CD4-positive, alpha-beta memory T cell (primary cell): ENCODE results near the gene FGD4. TPM values are rescaled to one million over a fixed set of nuclear protein-coding genes. Genes with fewer than 3 reads are reported as not detected.
A peak's percentile ranks its signal among the peaks of the same experiment; 100 is the strongest.

Experiments
- CTCF ChIA-PET: fragments of 350-600 bp; sonication (Branson Sonifier 250); formaldehyde crosslinking; loops from one replicate; lab custom pipeline; 2021; ENCODE audit warnings: inconsistent platforms; ENCODE audit not compliant: partially characterized antibody; lab: Charles Lee
- POLR2A ChIA-PET: fragments of 350-600 bp; sonication (Branson Sonifier 250); formaldehyde crosslinking; loops from one replicate; lab custom pipeline; 2021; ENCODE audit not compliant: partially characterized antibody; lab: Charles Lee
- DNase-seq, 5 donors: peaks; one replicate each; pipeline versions ENCODE4 v3.0.0 to v3.0.0-alpha.2; 2020 to 2022; ENCODE audit warnings: mixed read lengths in 1 of 5
- H3K27ac ChIP-seq: one replicate; pipeline ENCODE4 v1.7.0; 2013; ENCODE audit warnings: low read depth, low read length
- H3K27me3 ChIP-seq: 2 replicates; pipeline ENCODE4 v1.7.0; 2013; ENCODE audit warnings: mild to moderate bottlenecking, low read length, moderate library complexity; ENCODE audit not compliant: insufficient read depth
- H3K36me3 ChIP-seq: 2 replicates; pipeline ENCODE4 v1.7.0; 2013; ENCODE audit warnings: mild to moderate bottlenecking, low read length, moderate library complexity; ENCODE audit not compliant: insufficient read depth
- H3K4me1 ChIP-seq: 2 replicates; pipeline ENCODE4 v1.7.0; 2013; ENCODE audit warnings: mild to moderate bottlenecking, low read length, moderate library complexity; ENCODE audit not compliant: insufficient read depth
- H3K4me3 ChIP-seq, 2 donors: one replicate each; pipeline ENCODE4 v1.7.0; 2013; ENCODE audit warnings: low read length in 2 of 2, mild to moderate bottlenecking in 1 of 2
- H3K9me3 ChIP-seq, 2 donors: one replicate each; pipeline ENCODE4 v1.7.0; 2013; ENCODE audit warnings: low read length in 2 of 2, control low read depth in 1 of 2; ENCODE audit not compliant: control insufficient read depth in 1 of 2
- H3K27ac Mint-ChIP-seq, 7 donors: one replicate each; pipeline ENCODE4 v1.8.0; 2020 to 2021; ENCODE audit warnings: mixed read lengths in 7 of 7, mild to moderate bottlenecking in 6 of 7, inconsistent platforms in 3 of 7, moderate library complexity in 3 of 7
- H3K27me3 Mint-ChIP-seq, 2 donors: one replicate each; pipeline ENCODE4 v1.8.0; 2020 to 2021; ENCODE audit warnings: mixed read lengths in 2 of 2
- H3K36me3 Mint-ChIP-seq, 2 donors: one replicate each; pipeline ENCODE4 v1.8.0; 2020 to 2021; ENCODE audit warnings: mixed read lengths in 2 of 2, inconsistent platforms in 1 of 2, mild to moderate bottlenecking in 1 of 2
- H3K4me1 Mint-ChIP-seq, 4 donors: one replicate each; pipeline ENCODE4 v1.8.0; 2020 to 2021; ENCODE audit warnings: mixed read lengths in 4 of 4, mild to moderate bottlenecking in 1 of 4
- H3K4me3 Mint-ChIP-seq, 8 donors: one replicate each; pipeline ENCODE4 v1.8.0; 2020 to 2021; ENCODE audit warnings: mixed read lengths in 8 of 8, mild to moderate bottlenecking in 7 of 8, moderate library complexity in 6 of 8, inconsistent platforms in 3 of 8
- H3K9me3 Mint-ChIP-seq, 8 donors: one replicate each; pipeline ENCODE4 v1.8.0; 2020 to 2021; ENCODE audit warnings: mixed read lengths in 8 of 8, mild to moderate bottlenecking in 5 of 8, inconsistent platforms in 3 of 8, moderate library complexity in 1 of 8
- intact Hi-C: fragments of 100-400 bp; cut with micrococcal nuclease; formaldehyde crosslinking; loops from one replicate; pipeline ENCODE4 v1.15.1; 2023
- polyA plus RNA-seq, 2 donors: library from polyadenylated mRNA; unstranded; fragments of 300-500 nt; fragmentation: Illumina TruSeq; gene quantifications; one replicate each; pipeline ENCODE4 v1.2.3, GENCODE V29; 2021
- total RNA-seq, 2 experiments: library from RNA; stranded (reverse); gene quantifications; one replicate each; pipeline ENCODE4 v1.2.3, GENCODE V29; 2021

Gene FGD4
- total and polyA plus RNA-seq, 4 experiments from 2014 or later: 0.23 to 0.47 (median 0.34) TPM; not detected in 1

- Histone ChIP-seq H3K9me3 (no peaks in the 10 kb centered on the region), H3K27ac (no peak overlapping the region), H3K4me1 (no peaks in the 10 kb centered on the region), H3K36me3 (no peaks in the 10 kb centered on the region), H3K4me3 (no peak overlapping the region), H3K27me3 (no peaks in the 10 kb centered on the region)
- POLR2A ChIA-PET: no interaction called here
- Mint-ChIP-seq H3K4me3 (no peak overlapping the region), H3K9me3 (no peaks in the 10 kb centered on the region), H3K27ac (no peak overlapping the region), H3K4me1 (no peaks in the 10 kb centered on the region), H3K27me3 (no peaks in the 10 kb centered on the region), H3K36me3 (no peaks in the 10 kb centered on the region)
- CTCF ChIA-PET: no interaction called here
- intact Hi-C loops: no loop called here
- no peak for DNase-seq
Observed at GRCh38 chr12:32545413-32545980, 146.1 kb downstream of the FGD4 start.

- Mint-ChIP-seq H3K4me1 (no peaks in the 10 kb centered on the region), H3K27ac (peak overlapping the region in 1 of 7 donors; percentile 43), H3K4me3 (no peak overlapping the region), H3K9me3 (no peaks in the 10 kb centered on the region), H3K27me3 (no peaks in the 10 kb centered on the region), H3K36me3 (no peaks in the 10 kb centered on the region)
- Histone ChIP-seq H3K4me1 (no peaks in the 10 kb centered on the region), H3K4me3 (no peak overlapping the region), H3K9me3 (no peaks in the 10 kb centered on the region), H3K36me3 (no peaks in the 10 kb centered on the region), H3K27me3 (no peaks in the 10 kb centered on the region), H3K27ac (no peak overlapping the region)
- ChIA-PET CTCF (no interaction called here), POLR2A (no interaction called here)
- intact Hi-C loops: no loop called here
- no peak for DNase-seq
Observed at GRCh38 chr12:32546272-32546671, 146.9 kb downstream of the FGD4 start.

DNA sequence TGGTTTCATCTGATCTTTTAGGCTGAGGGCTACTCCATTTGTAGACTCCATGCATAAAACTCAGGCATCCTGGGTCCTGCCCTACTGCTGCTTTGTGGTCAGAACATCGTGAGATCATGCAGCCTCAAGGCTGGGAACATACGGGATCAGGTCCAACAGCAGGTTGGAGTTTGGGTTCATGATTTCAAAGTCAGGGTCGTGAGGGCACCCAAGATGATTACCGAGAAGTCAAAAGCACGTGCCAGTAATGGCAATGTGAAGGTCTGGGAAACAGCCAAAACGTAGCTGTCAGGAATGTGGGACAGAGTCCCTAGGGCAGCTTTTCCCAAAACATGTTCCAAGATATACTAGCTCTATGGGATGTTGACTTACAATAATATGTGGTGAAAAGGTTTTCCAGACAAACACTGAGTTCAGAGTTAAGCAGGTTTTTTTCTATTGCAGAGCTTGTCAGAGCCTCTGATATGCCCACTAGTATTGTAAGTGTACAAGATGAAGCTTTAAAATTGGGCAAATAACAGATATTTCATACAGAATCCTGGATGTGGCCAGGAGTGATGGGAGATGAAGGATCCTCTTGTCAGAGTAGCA lies 149.4 kb downstream of the FGD4 start:
- no peaks in the 10 kb centered on the region for H3K9me3 Mint-ChIP-seq
- CTCF ChIA-PET: no interaction called here
- H3K4me3 Mint-ChIP-seq: no peak overlapping the region
- POLR2A ChIA-PET: no interaction called here
- H3K4me3 ChIP-seq: no peak overlapping the region
- no peaks in the 10 kb centered on the region for H3K36me3 Mint-ChIP-seq
- intact Hi-C loops: no loop called here
- H3K27ac Mint-ChIP-seq: no peak overlapping the region
- H3K9me3 ChIP-seq: no peaks in the 10 kb centered on the region
- no peak for DNase-seq
- no peaks in the 10 kb centered on the region for H3K36me3 ChIP-seq
- no peaks in the 10 kb centered on the region for H3K4me1 ChIP-seq
- no peak overlapping the region for H3K27ac ChIP-seq
- no peaks in the 10 kb centered on the region for H3K27me3 ChIP-seq
- H3K4me1 Mint-ChIP-seq: no peaks in the 10 kb centered on the region
- H3K27me3 Mint-ChIP-seq: no peaks in the 10 kb centered on the region

- Histone ChIP-seq H3K9me3 (no peaks in the 10 kb centered on the region), H3K27me3 (no peaks in the 10 kb centered on the region), H3K4me1 (no peaks in the 10 kb centered on the region), H3K4me3 (no peak overlapping the region), H3K27ac (no peak overlapping the region), H3K36me3 (no peaks in the 10 kb centered on the region)
- POLR2A ChIA-PET: no interaction called here
- Mint-ChIP-seq H3K4me3 (no peak overlapping the region), H3K27me3 (no peaks in the 10 kb centered on the region), H3K4me1 (no peaks in the 10 kb centered on the region), H3K9me3 (no peaks in the 10 kb centered on the region), H3K27ac (no peak overlapping the region), H3K36me3 (no peaks in the 10 kb centered on the region)
- intact Hi-C loops: no loop called here
- CTCF ChIA-PET: no interaction called here
- no peak for DNase-seq
Observed at GRCh38 chr12:32549675-32550079, 150.3 kb downstream of the FGD4 start.

GRCh38 chr12:32551058-32551457 lies 151.7 kb downstream of the FGD4 start:
- H3K4me1 Mint-ChIP-seq: no peaks in the 10 kb centered on the region
- DNase-seq: no peak
- Histone ChIP-seq H3K36me3 (no peaks in the 10 kb centered on the region), H3K9me3 (no peaks in the 10 kb centered on the region), H3K4me1 (no peaks in the 10 kb centered on the region), H3K27ac (no peak overlapping the region), H3K4me3 (no peak overlapping the region), H3K27me3 (no peaks in the 10 kb centered on the region)
- H3K27ac Mint-ChIP-seq: no peak overlapping the region
- intact Hi-C loops: no loop called here
- H3K36me3 Mint-ChIP-seq: no peaks in the 10 kb centered on the region
- H3K9me3 Mint-ChIP-seq: no peaks in the 10 kb centered on the region
- POLR2A ChIA-PET: no interaction called here
- no peak overlapping the region for H3K4me3 Mint-ChIP-seq
- CTCF ChIA-PET: no interaction called here
- H3K27me3 Mint-ChIP-seq: peaks cover 0 to 2% of the 10 kb centered on the region in 2 donors

DNA sequence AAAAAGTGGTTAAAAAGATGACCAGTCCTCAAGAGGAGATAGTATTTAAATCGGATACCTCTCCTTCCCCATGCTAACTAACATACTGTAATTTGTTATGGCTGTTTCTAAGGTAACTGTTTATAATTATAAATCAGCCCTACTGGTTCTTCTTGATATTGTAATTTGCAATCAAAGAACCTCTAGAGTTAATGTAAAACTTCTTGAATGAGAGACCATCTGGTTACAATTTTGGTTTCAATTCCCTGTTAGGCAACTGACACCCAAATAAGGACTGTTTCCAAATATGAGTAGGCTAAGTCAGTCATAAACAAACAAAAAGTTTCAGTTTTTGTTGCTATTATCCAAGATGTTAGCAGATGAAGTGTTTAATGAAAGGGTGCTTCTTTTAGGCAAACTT lies 159.5 kb downstream of the FGD4 start:
- no peaks in the 10 kb centered on the region for H3K36me3 Mint-ChIP-seq
- DNase-seq: no peak
- ChIA-PET POLR2A (no interaction called here), CTCF (no interaction called here)
- H3K9me3 ChIP-seq: no peaks in the 10 kb centered on the region
- H3K27me3 ChIP-seq: no peaks in the 10 kb centered on the region
- no peaks in the 10 kb centered on the region for H3K9me3 Mint-ChIP-seq
- no peaks in the 10 kb centered on the region for H3K36me3 ChIP-seq
- no peak overlapping the region for H3K27ac ChIP-seq
- intact Hi-C loops: no loop called here
- no peak overlapping the region for H3K27ac Mint-ChIP-seq
- H3K4me1 Mint-ChIP-seq: no peaks in the 10 kb centered on the region
- H3K4me1 ChIP-seq: no peaks in the 10 kb centered on the region
- H3K27me3 Mint-ChIP-seq: peaks cover 0 to 2% of the 10 kb centered on the region in 2 donors
- H3K4me3 ChIP-seq: no peak overlapping the region
- H3K4me3 Mint-ChIP-seq: no peak overlapping the region

DNA sequence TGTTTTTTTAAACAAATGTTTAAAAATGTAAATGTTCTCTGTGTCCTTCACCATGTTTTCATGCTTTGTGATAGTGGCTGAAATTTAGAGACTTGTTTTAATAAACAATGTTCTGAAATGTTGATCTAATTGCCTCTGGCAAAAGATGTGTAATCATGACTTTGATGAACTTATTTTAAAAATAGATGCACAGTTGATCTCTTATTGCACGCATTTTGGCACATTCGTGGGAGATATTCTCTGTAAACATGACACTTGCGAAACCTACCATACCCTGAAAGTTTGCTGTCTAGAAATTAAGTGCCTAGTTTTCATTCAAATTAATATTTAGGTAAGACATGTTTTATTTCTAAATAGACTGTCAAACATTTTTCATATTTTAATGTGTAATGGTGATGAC lies 160.1 kb downstream of the FGD4 start:
- Mint-ChIP-seq H3K27me3 (peaks cover 0 to 2% of the 10 kb centered on the region in 2 donors), H3K4me1 (no peaks in the 10 kb centered on the region), H3K9me3 (no peaks in the 10 kb centered on the region), H3K4me3 (no peak overlapping the region), H3K36me3 (no peaks in the 10 kb centered on the region), H3K27ac (no peak overlapping the region)
- no peak overlapping the region for H3K4me3 ChIP-seq
- no peak for DNase-seq
- no peaks in the 10 kb centered on the region for H3K36me3 ChIP-seq
- CTCF ChIA-PET: no interaction called here
- H3K27me3 ChIP-seq: no peaks in the 10 kb centered on the region
- H3K9me3 ChIP-seq: no peaks in the 10 kb centered on the region
- intact Hi-C loops: no loop called here
- POLR2A ChIA-PET: no interaction called here
- H3K4me1 ChIP-seq: no peaks in the 10 kb centered on the region
- no peak overlapping the region for H3K27ac ChIP-seq
